ENCODE measurements around the gene RMDN2. TPM values are rescaled to one million over a fixed set of nuclear protein-coding genes. Genes with fewer than 3 reads are reported as not detected.
"Not testable (repeated sequence)": the region's sequence is repeated elsewhere in the genome, so short reads cannot be mapped to it uniquely, and the experiment has no call there.

Gene RMDN2
- total and polyA plus RNA-seq, 2 experiments from 2014 or later: 3.4 to 3.6 TPM

DNA sequence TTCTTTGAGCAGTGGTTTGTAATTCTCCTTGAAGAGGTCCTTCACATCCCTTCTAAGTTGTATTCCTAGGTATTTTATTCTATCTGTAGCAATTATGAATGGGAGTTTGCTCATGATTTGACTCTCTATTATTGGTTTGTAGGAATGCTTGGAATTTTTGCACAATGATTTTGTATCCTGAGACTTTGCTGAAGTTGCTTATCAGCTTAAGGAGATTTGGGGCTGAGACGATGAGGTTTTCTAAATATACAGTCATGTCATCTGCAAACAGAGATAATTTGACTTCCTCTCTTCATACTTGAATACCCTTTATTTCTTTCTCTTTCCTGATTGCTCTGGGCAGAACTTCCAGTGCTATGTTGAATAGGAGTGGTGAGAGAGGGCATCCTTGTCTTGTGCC lies 12.5 kb downstream of the RMDN2 start:
- H3K27ac Mint-ChIP-seq; H3K4me1 ChIP-seq (ENCODE audit: insufficient read depth); H3K79me2 ChIP-seq (replicated peaks; ENCODE audit: insufficient read depth); H3K4me2 ChIP-seq; H3K9me2 ChIP-seq (ENCODE audit: insufficient read depth); H3K27me3 ChIP-seq (ENCODE audit: insufficient read depth); H3K4me3 ChIP-seq; H2AFZ ChIP-seq; H3F3A ChIP-seq (replicated peaks; ENCODE audit: low read depth); H3K27me3 Mint-ChIP-seq (ENCODE audit: insufficient read depth, low read depth, poor library complexity); H3K4me1 Mint-ChIP-seq; H3K27ac ChIP-seq (ENCODE audit: low read depth); H3K36me3 ChIP-seq (ENCODE audit: insufficient read depth); H3K4me3 Mint-ChIP-seq; DNase-seq (ENCODE audit: low spot score); H4K20me1 ChIP-seq (replicated peaks; ENCODE audit: insufficient read depth); ATAC-seq: not testable (repeated sequence)
- Mint-ChIP-seq H3K9me3 (peaks cover 25% of the 10 kb centered on the region; the same call in 2 of the 3 replicates), H3K36me3 (ENCODE audit: low read depth) (peaks cover 20% of the 10 kb centered on the region)

DNA sequence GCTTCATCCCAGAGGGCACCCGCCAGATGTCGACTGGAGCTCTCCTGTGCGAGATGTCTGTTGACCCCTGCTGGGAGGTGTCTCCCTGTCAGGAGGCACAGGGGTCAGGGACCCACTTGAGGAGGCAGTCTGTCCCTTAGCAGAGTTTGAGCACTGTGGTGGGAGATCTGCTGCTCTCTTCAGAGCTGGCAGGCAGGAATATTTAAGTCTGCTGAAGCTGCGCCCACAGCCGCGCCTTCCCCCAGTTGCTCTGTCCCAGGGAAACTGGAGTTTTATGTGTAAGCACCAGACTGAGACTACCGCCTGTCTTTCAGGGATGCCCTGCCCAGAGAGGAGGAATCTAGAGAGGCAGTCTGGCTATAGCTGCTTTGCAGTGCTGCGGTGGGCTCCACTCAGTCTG lies 16.2 kb downstream of the RMDN2 start:
- H3K9me3 Mint-ChIP-seq: peaks cover 13% of the 10 kb centered on the region; the same call in 2 of the 3 replicates
- ATAC-seq; H2AFZ ChIP-seq; H3K27me3 Mint-ChIP-seq (ENCODE audit: insufficient read depth, low read depth, poor library complexity); H3K36me3 ChIP-seq (ENCODE audit: insufficient read depth); H3K79me2 ChIP-seq (replicated peaks; ENCODE audit: insufficient read depth); H3K4me3 ChIP-seq; H4K20me1 ChIP-seq (replicated peaks; ENCODE audit: insufficient read depth); H3K4me2 ChIP-seq; H3F3A ChIP-seq (replicated peaks; ENCODE audit: low read depth); H3K9me2 ChIP-seq (ENCODE audit: insufficient read depth); H3K27ac Mint-ChIP-seq; H3K4me3 Mint-ChIP-seq; H3K4me1 ChIP-seq (ENCODE audit: insufficient read depth); H3K36me3 Mint-ChIP-seq (ENCODE audit: low read depth); DNase-seq (ENCODE audit: low spot score); H3K27ac ChIP-seq (ENCODE audit: low read depth); H3K27me3 ChIP-seq (ENCODE audit: insufficient read depth); H3K4me1 Mint-ChIP-seq: not testable (repeated sequence)

- no peak overlapping the region for H3K4me2 ChIP-seq
- DNase-seq (ENCODE audit: low spot score) (no peak), ATAC-seq (no peak)
- H3K4me3 ChIP-seq: no peak overlapping the region
- no peaks in the 10 kb centered on the region for H4K20me1 ChIP-seq (replicated peaks; ENCODE audit: insufficient read depth)
- Mint-ChIP-seq H3K4me1 (no peaks in the 10 kb centered on the region; the same call in 2 of the 3 replicates), H3K27ac (no peak overlapping the region), H3K36me3 (ENCODE audit: low read depth) (0 out of 3 replicates have a peak, but pooled peaks cover 4% of the 10 kb centered on the region), H3K4me3 (no peak overlapping the region), H3K9me3 (peaks cover 10% of the 10 kb centered on the region; the same call in 2 of the 3 replicates), H3K27me3 (ENCODE audit: insufficient read depth, low read depth, poor library complexity) (no peaks in the 10 kb centered on the region)
- H3K36me3 ChIP-seq (ENCODE audit: insufficient read depth): no peaks in the 10 kb centered on the region
- 0 out of 2 replicates have a peak, but pooled peaks cover 6% of the 10 kb centered on the region for H3K9me2 ChIP-seq (ENCODE audit: insufficient read depth)
- no peaks in the 10 kb centered on the region for H3K27me3 ChIP-seq (ENCODE audit: insufficient read depth)
- no peak overlapping the region for H2AFZ ChIP-seq
- H3K4me1 ChIP-seq (ENCODE audit: insufficient read depth): no peaks in the 10 kb centered on the region
- H3K79me2 ChIP-seq (replicated peaks; ENCODE audit: insufficient read depth): no peaks in the 10 kb centered on the region
- H3K27ac ChIP-seq (ENCODE audit: low read depth): no peak overlapping the region
- H3F3A ChIP-seq (replicated peaks; ENCODE audit: low read depth): no peaks in the 10 kb centered on the region
- TF ChIP-seq JUNB (IDR thresholded peaks at IDR 0.05; ENCODE audit: unreplicated experiment): no peak
- TF ChIP-seq ZNF114 (CRISPR knock-in tag; IDR thresholded peaks at IDR 0.05): no peak
- TF ChIP-seq EZH2phosphoT487 (IDR thresholded peaks at IDR 0.05; ENCODE audit: unreplicated experiment): no peak
- no peak for TF ChIP-seq CREB1 (CRISPR knock-in tag; IDR thresholded peaks at IDR 0.05; ENCODE audit: low read depth)
- TF ChIP-seq ZNF331 (CRISPR knock-in tag; IDR thresholded peaks at IDR 0.05; ENCODE audit: low read depth): no peak
- no peak for TF ChIP-seq ZNF462 (CRISPR knock-in tag; IDR thresholded peaks at IDR 0.05)
- TF ChIP-seq, protein P1, sequence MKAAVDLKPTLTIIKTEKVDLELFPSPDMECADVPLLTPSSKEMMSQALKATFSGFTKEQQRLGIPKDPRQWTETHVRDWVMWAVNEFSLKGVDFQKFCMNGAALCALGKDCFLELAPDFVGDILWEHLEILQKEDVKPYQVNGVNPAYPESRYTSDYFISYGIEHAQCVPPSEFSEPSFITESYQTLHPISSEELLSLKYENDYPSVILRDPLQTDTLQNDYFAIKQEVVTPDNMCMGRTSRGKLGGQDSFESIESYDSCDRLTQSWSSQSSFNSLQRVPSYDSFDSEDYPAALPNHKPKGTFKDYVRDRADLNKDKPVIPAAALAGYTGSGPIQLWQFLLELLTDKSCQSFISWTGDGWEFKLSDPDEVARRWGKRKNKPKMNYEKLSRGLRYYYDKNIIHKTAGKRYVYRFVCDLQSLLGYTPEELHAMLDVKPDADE (IDR thresholded peaks at IDR 0.05): no peak
- no peak for TF ChIP-seq NANOG (IDR thresholded peaks at IDR 0.05; ENCODE audit: borderline replicate concordance)
These were observed 19.2 kb downstream of the RMDN2 start for GRCh38 chr2:37944268-37944667.

Data from GM23338 (cell line).